Fibroblast of skin of left quadriceps (primary cell): ENCODE data around the gene CA9.

ENCODE experiments used
- DNase-seq, 2 experiments: peaks; one replicate each; pipeline ENCODE4 v3.0.0-alpha.2; 2013; ENCODE audit warnings: low read depth in 2 of 2

The CA9 gene

GRCh38 chr9:35675732-35676392 lies 2.1 kb downstream of the CA9 start:
- no peak for DNase-seq

- no peak for DNase-seq
Measured at GRCh38 chr9:35679091-35679490, 5.4 kb downstream of the CA9 start.

DNA sequence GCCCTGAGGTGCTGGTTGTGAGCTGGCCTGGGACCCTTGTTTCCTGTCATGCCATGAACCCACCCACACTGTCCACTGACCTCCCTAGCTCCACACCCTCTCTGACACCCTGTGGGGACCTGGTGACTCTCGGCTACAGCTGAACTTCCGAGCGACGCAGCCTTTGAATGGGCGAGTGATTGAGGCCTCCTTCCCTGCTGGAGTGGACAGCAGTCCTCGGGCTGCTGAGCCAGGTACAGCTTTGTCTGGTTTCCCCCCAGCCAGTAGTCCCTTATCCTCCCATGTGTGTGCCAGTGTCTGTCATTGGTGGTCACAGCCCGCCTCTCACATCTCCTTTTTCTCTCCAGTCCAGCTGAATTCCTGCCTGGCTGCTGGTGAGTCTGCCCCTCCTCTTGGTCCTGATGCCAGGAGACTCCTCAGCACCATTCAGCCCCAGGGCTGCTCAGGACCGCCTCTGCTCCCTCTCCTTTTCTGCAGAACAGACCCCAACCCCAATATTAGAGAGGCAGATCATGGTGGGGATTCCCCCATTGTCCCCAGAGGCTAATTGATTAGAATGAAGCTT lies 6.1 kb downstream of the CA9 start:
- DNase-seq = no peak

DNA sequence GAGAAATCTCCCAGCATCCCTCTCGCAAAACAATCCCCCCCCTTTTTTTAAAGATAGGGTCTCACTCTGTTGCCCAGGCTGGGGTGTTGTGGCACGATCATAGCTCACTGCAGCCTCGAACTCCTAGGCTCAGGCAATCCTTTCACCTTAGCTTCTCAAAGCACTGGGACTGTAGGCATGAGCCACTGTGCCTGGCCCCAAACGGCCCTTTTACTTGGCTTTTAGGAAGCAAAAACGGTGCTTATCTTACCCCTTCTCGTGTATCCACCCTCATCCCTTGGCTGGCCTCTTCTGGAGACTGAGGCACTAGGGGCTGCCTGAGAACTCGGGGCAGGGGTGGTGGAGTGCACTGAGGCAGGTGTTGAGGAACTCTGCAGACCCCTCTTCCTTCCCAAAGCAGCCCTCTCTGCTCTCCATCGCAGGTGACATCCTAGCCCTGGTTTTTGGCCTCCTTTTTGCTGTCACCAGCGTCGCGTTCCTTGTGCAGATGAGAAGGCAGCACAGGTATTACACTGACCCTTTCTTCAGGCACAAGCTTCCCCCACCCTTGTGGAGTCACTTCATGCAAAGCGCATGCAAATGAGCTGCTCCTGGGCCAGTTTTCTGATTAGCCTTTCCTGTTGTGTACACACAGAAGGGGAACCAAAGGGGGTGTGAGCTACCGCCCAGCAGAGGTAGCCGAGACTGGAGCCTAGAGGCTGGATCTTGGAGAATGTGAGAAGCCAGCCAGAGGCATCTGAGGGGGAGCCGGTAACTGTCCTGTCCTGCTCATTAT lies 6.8 kb downstream of the CA9 start:
- no peak for DNase-seq

DNA sequence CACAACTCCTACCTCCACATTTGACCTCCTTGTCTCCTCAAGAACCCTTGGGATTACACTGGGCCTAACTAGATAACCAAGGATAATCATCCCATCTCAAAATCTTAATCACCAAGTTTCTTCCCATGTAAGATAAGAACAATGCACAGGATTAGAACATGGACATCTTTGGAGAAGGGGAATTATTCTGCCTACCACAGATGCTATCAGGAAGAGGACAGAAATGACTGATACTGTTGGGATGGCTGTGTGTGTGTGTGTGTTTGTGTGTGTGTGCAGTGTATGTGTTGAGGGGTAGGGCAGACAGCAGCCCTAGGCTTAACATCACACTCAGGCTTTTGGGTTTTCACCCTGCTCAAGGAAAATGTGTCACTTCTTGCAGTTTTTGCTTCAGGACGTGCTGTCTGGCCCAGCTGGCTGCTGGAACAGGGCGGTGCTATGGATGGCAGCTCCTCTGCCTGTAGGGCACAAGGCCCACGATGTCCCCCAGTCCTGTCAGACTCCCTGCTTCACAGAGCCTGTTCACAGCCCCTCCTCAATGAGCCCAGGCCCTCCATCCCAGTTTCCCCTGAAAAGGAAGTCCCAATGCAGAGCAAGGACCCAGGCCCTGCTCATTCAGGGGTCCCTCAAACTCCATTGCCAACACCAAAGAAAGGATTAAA lies 7.7 kb downstream of the CA9 start:
- DNase-seq = no peak

DNA sequence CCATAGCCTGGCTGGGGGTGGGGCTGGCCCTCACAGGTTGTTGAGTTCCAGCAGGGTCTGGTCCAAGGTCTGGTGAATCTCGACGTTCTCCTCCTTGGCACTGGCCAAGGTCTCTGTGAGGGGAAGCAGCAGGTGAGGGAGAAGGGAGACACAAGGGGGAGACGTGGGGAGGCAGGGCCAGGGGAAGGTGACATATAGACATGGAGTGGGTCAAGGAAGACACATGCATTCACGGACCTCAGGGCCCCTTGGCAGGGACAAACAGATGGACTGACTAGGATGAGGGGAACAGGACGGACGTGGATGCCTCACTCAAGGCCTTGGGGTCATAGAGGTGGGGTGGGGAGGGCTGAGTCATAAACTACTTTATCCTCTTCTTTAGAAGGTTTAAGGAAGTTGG lies 8.3 kb downstream of the CA9 start:
- DNase-seq = no peak

DNA sequence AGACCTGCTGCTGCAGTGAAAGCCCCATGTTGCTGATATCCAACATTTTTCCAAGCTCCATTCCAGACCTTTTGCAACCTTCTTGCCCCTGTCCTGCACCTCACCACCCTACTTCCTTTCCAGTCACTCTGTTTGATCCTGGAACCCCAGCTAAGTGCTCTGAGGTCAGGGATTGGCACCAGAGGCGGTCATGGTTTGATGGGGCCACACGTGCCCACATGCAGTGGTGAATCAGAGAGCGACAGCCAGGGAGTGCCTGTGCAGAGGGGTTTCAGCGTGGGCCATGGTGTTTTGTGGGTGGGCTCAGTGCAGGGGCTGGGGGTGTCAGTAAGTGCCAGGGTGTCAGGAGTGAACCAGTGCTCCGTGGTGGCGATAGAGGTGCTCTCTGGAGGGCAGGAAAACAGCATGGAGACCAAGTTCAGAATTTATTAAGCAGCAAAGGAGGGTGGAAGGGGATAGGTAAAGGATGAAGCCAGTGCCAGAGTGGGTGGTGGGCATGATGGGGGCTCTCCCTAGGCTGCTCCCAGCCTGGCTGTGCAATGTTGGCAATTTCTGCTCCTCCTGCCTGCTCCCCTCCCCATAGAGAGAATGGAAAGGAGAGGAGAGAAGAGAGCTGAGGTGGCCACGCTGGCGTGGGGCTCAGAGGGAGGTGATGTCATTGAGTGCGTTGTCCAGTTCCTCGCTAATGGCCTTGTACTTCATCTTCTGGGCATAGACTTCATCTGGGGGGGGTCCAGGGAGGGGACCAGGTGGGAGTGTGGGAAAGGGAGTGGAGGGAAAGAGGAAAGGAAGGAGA lies 9.0 kb downstream of the CA9 start:
- DNase-seq = no peak

- no peak for DNase-seq
Measured at GRCh38 chr9:35683323-35683722, 9.6 kb downstream of the CA9 start.

GRCh38 chr9:35684921-35685320 lies 11.2 kb downstream of the CA9 start:
- no peak for DNase-seq

DNA sequence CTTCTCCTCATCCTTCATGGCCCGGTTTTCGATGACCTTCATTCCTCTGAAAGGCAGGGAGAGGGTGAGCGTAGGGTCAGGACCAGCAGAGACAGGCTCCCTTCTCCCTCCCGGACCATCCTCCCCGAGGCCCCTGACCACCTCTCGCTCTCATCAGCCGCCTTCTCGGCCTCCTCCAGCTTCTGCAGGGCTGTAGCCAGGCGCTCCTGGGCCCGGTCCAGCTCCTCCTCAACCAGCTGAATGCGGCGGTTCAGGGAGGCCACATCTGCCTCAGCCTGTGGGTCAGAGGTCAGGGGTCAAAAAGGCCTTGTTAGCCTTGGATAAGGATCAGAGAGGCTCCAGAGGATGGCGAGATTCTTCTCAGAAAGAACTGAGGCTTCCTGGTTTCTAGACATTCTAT lies 11.8 kb downstream of the CA9 start:
- DNase-seq = no peak

GRCh38 chr9:35686222-35687203 lies 12.8 kb downstream of the CA9 start:
- no peak for DNase-seq

- no peak for DNase-seq
Measured at GRCh38 chr9:35687306-35687705, 13.6 kb downstream of the CA9 start.

- no peak for DNase-seq
Measured at GRCh38 chr9:35687972-35688557, 14.3 kb downstream of the CA9 start.

DNA sequence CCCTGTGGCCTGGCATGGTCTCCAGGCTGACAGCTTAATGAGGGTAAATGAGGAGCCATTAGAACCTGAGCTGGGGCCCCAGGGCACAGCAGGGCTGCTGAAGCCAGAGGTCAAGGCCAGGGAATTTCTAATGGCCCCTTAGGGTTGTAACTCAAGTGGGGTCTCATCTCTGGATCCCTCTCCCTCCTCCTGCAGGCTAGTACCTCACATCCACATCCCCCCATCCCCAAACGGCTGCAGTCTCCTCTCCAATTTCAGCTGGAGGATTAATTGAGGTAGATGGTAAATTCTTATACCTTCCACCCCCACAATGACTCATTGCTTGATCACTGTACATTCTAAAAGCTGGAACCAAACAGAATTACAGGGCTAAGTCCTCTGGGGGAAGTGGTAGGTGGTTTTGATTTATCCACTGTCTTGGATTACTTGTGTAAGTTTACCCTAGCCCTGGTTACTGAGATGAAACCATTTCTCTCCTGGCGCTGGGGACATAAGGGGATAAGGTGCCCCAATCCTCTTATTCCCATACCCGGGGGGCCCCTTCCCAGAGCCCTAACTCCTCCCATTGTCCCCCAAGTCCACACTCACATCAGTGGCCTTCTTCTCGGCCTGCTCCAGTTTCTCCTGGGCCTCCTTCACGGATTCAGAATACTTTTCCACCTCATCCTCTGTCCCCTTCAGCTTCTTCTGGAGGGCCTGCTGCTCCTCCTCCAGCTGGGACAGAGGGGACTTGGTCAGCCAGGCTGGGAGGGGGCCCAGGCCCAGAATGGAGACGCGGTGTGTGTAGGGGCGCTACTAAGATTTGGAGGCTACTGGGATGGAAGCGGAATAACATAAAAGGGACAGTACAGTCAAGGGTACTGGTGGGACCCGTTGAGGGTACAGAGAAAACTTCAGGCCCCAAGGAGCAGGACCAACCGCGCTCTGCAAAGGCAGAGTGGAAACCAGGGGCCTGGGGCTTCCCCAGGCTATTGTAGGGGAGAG lies 15.1 kb downstream of the CA9 start:
- peak; percentile 71 to 75 for DNase-seq

- peak; percentile 86 for DNase-seq
Measured at GRCh38 chr9:35689542-35690293, 16.0 kb downstream of the CA9 start, which contains the start of gene TPM2. TPM2 (minus strand) TSS chr9:35689925; CDS start chr9:35689817, 108 bp downstream.

DNA sequence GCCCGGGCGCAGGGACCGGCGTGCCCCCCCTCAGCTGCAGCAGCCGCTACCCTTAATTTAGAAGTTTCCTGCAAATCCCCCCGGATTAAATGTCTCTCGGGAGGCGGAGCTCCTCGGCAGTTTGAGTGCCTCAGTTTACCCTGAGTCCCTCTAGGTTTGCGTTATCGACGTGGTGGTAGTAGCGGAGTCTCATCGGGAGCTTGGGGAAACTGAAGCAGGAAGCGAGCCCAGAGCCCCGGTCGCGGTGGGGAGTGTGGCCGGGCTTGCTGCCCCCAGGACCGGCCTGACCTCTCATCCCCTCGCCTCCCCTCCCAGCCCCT lies 16.5 kb downstream of the CA9 start:
- no peak for DNase-seq

DNA sequence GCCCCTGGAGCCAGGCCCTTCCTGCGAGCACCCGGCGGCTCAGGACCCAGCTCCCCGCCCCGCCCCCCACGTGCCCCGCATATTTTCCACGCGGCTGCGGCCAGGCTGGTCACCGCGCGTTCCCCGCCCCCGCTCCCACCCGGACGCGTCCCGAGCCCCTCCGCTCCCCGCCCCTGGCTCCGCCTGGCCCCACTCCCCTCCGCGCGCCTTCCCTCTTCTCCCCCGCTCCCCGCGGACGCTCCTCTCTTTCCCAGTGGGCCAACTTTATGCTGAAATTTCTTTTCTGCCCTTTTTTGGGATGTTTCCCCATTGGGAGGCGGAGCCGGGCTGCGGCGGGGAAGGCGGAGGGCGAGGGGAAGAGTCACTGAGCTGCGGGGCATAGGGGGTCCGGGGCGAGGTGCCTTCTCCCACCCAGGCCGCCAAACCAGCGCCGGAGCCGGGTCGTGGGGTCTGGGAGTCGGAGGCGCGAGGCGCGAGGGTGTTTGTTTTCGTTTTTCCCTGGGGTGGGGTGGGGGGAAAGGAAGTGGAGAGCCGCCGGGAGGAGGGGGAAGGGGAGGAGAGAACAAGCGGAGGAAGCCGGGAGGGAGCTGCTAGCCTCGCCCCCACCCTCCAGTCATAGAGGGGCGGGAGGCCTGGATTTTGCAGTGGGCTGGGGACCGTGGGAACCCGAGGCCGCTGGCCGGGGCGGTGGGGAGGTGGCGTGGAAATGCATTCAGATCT lies 17.0 kb downstream of the CA9 start:
- DNase-seq = peak; percentile 85 to 86

GRCh38 chr9:35691334-35691650 lies 17.6 kb downstream of the CA9 start:
- no peak for DNase-seq
